ENCODE results near the gene SPATS2L.

Gene SPATS2L

GRCh38 chr2:200448455-200448854 lies 142.0 kb downstream of the SPATS2L start:
- no peak for DNase-seq

DNA sequence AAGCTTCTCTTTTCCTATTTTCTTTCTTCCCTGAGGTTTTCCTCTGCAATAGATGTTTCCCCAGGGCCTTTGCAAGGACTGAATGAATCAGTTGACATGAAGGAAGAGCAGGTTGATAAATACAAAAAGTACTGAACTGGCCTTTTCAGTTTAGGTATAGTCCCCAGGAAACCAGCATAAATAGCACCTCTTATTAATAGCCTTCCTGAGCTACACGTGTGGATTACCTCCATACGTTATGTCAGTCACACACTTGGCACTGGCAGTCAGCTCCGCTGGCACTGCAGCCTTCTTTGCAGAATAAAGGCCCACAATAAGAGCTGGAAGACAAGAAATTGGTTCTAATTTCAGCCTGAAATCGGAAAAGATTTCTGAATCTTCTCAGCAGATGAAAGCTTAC lies 142.7 kb downstream of the SPATS2L start:
- no peak for DNase-seq

DNA sequence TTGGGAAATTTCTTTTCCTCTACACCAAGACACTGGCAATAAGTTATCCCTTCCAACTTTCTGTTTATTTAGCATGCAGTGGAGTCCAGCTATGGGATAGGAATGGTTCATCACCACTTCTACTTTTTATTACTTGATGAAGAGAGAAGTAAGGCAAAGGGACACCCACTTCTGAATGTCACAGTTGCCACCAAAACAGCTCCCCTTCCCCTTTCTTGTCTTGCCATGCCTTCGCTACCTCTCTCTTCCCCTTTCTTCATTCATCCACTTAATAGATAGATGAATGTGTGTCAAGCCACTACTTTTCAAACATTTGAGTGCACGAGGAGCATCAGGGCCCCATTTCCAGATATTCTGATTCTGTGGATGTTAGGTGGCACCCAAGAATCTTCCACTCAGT lies 143.8 kb downstream of the SPATS2L start:
- no peak for DNase-seq

GRCh38 chr2:200451511-200451910 lies 145.0 kb downstream of the SPATS2L start:
- no peak for DNase-seq

DNA sequence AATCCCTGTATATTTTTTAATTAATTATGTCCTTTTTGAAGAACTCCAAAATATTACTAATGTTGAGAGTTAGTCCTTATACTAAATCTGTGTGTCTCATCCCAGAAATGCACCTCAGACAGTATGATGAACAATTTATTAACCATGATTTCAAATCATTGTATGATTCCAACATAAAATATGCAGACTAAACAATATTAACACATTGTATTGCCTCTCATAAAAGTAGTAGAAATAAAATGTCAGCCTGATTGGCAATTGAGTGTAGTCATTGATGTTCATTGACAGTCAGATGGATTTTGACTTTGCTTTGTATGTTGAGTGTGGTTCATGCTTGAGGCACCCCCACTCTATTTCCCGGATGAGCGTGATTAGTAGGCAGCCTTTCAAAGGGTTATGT lies 145.9 kb downstream of the SPATS2L start:
- DNase-seq = no peak

DNA sequence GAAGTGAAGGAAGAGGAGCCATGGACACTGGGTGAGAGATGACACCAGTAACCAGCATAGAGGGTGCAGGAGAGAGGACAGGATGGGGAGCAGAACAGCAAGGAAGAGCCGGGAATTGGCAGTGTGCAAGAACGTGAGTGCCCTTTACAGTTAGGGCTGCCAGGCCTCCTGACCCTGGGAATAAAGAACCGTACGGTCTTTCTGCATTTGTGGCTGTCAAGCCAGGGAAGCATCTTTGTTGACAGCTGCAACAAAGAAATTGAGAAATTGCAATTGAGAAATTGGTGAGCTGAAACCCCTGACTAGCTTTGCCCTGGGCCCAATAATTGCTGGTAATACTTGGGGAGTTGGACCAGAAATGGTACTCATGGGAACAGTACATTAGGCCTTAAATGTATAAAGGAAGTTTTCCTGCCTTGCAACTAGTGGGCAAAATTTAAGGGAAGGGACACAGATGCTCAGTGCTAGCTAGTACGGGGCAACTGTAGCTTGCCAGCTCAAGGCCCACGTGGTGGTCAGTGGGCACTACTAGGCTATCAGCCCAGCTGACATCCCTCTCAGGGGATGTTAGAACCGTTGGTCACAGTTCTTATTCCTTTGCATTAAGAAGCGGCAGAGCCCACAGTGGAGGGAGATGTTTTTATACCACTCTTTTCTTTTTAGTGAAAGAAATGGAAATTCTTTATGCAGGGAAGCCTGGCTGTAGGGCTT lies 146.8 kb downstream of the SPATS2L start:
- no peak for DNase-seq

DNA sequence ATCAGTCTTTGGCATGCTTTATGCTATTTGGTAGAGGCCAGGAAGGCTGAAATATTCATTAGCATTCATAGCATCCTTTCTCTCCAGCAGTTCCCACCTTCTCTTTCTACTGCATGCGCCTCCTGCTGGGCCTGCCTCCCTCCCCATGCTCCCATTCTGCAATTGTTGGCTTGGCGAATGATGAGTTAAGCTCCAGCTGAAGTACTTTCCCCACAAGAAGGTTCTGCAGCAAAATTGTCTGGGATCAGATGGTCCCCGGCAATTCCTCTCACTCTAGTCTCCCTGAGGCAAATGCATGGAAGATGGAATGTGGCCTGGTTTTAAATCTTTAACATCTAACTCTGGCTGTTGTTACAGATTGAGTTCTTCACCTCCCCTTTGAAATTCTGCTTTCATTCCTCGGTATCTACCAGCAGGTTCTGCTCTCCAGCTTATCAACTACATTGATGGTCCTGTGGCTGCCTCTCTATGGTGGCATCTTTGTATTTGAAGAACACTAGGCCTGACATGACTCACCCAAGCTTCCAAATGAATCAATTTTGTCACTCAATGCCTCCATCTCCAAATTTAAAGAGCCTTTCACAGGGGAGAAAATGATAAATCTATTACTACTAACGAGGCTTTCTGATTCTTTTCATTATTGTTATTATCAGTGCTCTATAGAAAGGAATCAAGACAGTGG lies 147.5 kb downstream of the SPATS2L start:
- no peak for DNase-seq

DNA sequence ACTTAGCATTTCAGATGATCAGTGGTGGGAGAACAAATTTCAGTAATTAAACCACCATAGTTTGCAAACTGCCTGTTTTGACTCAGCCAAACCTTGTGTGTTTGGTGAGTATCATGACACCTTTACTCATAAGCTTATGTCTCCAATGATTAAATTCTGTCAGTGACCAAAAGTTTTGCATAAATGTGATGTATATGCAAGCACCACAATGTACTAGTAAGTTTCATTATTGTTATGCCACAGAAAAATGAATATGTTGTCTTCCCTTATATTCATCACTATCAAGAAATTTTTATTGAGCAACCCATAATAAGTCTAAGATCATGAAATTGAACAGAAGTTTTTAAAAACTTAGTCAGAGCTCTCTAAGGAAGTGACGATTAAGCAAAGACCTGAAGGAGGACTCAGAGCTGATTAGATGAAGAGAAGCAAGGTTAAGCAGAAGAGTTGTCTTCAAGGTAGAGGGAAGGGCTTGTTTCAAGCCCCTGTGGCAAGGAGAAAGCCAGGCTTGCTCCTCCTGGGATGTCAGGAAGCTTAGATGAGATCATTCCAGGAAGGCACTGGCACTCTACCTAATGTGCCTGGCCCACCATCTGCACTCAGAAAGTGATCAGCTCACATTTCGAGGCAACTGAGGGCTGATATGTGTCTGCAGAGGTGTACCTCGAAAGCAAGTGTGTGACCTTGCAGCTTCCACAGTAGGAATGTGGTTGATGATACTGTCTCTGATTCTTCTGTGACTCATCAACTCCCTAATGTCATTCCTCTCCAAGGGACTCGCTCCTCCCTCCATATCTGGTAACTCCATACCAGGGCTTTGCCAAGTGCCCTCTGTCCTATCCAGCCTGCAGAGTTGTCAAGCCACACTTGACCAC lies 148.7 kb downstream of the SPATS2L start:
- no peak for DNase-seq

DNA sequence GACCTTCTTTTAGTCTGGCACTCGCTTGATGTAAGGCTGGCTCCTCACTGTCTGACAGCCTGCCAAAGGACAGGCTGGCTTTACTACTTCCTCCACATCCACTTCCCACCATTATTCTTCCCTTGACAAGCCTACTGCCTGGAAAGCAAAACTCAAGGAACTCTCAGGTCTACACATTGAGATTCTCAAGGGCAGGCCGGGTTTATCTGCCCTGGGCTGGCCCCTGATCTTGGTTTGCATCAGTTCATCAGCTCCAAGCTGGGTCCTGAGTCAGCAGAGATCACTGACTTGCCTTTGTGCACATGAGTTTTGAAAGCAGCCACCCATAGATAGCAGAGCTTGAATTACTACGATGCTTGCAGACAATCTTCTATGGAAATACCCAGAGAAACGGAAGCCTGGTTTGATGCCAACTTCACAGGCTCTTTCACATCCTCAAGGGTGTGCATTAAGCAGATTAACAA lies 149.5 kb downstream of the SPATS2L start:
- DNase-seq = no peak

GRCh38 chr2:200456567-200456966 lies 150.1 kb downstream of the SPATS2L start:
- DNase-seq = no peak

DNA sequence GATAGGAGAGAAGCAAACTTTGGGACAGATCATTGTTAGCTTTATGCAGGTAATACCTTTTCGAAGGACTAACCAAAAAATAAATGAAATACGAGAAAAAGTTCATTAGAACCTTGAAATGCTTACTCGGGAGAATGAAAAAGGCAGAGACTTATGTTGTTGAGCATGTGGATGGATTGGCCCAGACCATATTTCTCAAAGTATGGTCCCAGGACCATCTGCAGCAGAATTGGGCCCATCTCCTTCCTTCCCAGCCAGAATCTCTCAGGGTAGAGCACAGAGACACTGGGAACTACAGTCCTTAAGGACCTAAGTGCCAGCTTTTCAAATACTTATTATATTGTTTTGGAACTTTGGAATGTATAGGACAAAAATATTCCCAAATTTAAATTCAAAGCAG lies 152.6 kb downstream of the SPATS2L start:
- no peak for DNase-seq

DNA sequence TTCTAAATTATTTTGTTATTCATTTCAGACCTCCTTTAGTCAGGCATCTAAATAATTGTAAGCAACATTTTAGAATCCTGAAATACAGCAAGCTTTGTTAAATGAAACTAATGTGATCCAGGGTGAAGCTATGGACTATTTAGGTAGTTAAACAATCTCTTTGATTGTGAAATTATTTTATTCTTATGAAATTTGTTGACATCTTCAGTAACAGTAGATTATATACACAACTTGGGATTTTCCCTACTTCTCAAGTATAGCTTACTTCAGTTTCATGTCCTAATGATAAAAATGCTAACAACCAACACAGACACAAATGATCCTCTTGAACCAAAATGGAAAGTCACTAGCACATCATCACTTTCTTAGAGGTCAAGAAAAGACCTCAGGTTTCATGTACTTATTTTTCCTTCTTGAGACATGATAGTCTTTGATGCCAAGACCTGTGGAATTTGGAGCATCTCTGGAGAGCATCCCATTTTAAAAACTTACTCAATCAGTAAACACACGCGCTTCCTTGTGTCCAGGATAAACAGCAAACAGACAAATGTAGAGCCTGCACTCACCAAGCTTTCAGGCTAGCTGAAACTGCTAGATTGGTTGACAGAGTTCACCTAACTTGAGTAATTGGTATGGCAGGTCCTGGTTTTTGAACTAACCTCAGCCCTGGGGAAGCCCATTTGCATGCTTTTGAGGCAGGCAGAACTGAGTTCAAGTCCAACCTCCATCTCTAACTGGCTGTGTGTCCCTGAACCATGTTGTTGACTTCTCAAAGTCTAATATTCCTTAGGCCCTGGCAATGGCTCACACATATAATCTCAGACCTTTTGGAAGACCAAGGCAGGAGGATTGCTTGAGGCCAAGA lies 155.6 kb downstream of the SPATS2L start:
- no peak for DNase-seq

- DNase-seq = no peak
Measured at GRCh38 chr2:200463452-200463851, 157.0 kb downstream of the SPATS2L start.

GRCh38 chr2:200466425-200467418 lies 160.2 kb downstream of the SPATS2L start:
- no peak for DNase-seq

GRCh38 chr2:200467806-200468681 lies 161.6 kb downstream of the SPATS2L start:
- no peak for DNase-seq

DNA sequence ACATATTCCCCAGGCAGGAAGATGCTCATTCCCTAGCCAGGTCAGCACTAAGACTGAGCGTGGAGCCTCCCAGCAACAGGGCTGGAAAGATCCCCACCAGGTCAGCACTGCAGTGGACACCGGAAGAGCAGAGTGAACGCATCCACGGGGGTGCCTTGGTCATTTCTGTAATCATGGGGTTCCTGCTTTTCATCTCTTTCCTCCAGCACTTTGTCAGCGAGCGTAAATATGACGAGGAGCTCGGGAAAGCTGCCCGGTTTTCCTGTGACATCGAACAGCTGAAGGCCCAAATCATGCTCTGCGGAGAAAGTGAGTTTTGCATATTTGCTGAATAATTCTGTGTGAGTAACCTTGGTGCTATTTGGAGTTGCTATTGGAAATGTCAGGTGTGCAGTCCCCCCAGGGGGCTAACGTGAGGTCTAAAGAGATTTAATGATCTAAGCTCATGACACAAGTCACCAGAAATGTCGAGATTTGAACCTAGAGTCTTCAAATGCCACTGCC lies 163.3 kb downstream of the SPATS2L start:
- no peak for DNase-seq

GRCh38 chr2:200470230-200470629 lies 163.7 kb downstream of the SPATS2L start:
- no peak for DNase-seq

DNA sequence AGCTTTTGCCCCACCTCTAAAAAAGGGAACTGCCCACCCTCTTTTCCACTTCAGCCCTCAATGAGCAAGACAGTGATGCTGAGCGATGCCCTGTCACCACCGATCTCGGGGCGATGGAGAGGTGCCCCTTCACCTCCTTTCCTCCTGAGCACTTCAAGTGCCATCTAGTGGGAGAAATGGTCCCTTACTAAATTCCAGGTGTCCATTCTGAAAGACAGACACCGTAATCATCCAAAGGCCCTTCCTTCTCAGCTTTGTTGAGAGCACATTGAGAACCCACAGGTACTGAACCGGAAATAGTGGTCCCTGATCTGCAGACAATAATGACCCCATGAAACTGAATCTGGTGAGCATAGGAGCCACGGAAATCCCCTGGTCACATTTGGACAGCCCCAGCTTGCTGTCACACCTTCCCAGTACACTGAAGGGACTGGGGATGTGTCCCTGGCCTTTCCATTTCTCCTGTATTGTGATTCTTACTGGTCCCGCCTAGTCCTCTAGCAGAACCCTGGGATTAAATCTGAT lies 164.9 kb downstream of the SPATS2L start:
- no peak for DNase-seq

DNA sequence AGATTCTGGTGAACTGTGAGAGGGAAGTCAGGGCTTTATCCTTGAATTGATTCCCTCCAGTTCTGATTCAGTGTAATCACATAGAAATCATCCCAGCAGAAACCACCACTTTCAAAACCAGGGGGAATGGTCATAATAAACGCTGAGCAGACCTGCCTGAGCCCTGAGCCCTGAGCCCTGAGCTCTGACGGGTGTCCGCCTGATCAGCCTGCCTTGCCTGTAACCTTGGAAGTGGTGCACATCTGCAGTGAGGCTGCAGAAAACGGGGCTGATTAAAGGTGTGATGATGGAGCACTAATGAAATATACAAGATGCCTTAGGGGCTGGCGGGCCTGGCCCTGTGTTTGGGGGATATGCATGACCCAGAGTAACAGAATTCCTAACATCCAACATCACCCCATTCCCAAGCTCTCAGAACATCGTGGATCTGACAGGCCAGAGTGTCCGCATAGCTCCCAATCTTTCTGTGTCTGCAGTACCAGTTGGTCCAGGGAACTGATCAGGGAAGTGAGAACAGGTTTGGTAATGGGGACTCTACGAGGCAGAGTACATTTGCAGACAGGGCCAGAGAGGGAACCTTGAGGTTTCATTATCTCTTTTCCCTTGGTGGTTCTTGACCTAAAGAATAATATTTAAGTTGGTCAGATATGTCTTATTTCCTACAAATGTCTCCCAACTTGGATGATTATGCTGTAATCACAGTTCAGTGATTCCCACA lies 165.6 kb downstream of the SPATS2L start:
- DNase-seq = no peak

Data from T1000 (cell line).